SK-N-SH (cell line): Measurements from ENCODE around the gene ARHGAP6.

Experiments
- CHD2 ChIP-seq: fragments of 150-350 bp; IDR thresholded peaks from 2 replicates; pipeline ENCODE4 v1.6.1; 2018; ENCODE audit warnings: low read length; ENCODE audit not compliant: partially characterized antibody
- EP300 ChIP-seq, 2 experiments: IDR thresholded peaks; 2 replicates each; pipeline versions ENCODE4 v1.4.0 to v1.6.1; 2012; ENCODE audit warnings: borderline replicate concordance in 1 of 2, low read depth in 1 of 2, low read length in 1 of 2
- EZH2phosphoT487 ChIP-seq: fragments of 200-600 bp; sonication (generic); IDR thresholded peaks from 2 replicates; pipeline ENCODE4 v1.6.1; 2017; ENCODE audit warnings: low read depth, mixed run types, mild to moderate bottlenecking, antibody characterized with exemption, moderate library complexity, borderline replicate concordance
- MAX ChIP-seq: IDR thresholded peaks from 2 replicates; pipeline ENCODE4 v1.4.0; 2012; ENCODE audit warnings: low read depth
- POLR2AphosphoS5 ChIP-seq: IDR thresholded peaks from 2 replicates; pipeline ENCODE4 v1.6.1; 2012; ENCODE audit warnings: low read depth, low read length
- SIN3A ChIP-seq: IDR thresholded peaks from 2 replicates; pipeline ENCODE4 v1.6.1; 2012; ENCODE audit warnings: low read depth, mild to moderate bottlenecking, low read length, moderate library complexity, borderline replicate concordance
- TF ChIP-seq, protein P1 (sequence below): fragments of 200-600 bp; sonication (generic); IDR thresholded peaks from 2 replicates; pipeline ENCODE4 v1.6.1; 2017; ENCODE audit warnings: antibody characterized with exemption, mild to moderate bottlenecking, moderate library complexity
- TF ChIP-seq, protein P2 (sequence below): IDR thresholded peaks from 2 replicates; pipeline ENCODE4 v1.6.1; 2012; ENCODE audit warnings: mild to moderate bottlenecking, low read depth, low read length, moderate library complexity
- TF ChIP-seq, protein P3 (sequence below): fragments of 150-350 bp; IDR thresholded peaks from 2 replicates; pipeline ENCODE4 v1.6.1; 2017; ENCODE audit warnings: antibody characterized with exemption, low read length, low read depth, borderline replicate concordance

GRCh38 chrX:11363069-11363594 is 302.6 kb downstream of the ARHGAP6 start:
- TF ChIP-seq CHD2 (no peak), MAX (no peak), POLR2AphosphoS5 (no peak), EP300 (IDR thresholded peaks at IDR 0.05; ENCODE audit: borderline replicate concordance in 1 of 2, low read depth in 1 of 2, low read length in 1 of 2) (no peak), SIN3A (no peak), EZH2phosphoT487 (no peak)
- TF ChIP-seq, protein P1, sequence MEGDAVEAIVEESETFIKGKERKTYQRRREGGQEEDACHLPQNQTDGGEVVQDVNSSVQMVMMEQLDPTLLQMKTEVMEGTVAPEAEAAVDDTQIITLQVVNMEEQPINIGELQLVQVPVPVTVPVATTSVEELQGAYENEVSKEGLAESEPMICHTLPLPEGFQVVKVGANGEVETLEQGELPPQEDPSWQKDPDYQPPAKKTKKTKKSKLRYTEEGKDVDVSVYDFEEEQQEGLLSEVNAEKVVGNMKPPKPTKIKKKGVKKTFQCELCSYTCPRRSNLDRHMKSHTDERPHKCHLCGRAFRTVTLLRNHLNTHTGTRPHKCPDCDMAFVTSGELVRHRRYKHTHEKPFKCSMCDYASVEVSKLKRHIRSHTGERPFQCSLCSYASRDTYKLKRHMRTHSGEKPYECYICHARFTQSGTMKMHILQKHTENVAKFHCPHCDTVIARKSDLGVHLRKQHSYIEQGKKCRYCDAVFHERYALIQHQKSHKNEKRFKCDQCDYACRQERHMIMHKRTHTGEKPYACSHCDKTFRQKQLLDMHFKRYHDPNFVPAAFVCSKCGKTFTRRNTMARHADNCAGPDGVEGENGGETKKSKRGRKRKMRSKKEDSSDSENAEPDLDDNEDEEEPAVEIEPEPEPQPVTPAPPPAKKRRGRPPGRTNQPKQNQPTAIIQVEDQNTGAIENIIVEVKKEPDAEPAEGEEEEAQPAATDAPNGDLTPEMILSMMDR, result no peak
- TF ChIP-seq, protein P2, sequence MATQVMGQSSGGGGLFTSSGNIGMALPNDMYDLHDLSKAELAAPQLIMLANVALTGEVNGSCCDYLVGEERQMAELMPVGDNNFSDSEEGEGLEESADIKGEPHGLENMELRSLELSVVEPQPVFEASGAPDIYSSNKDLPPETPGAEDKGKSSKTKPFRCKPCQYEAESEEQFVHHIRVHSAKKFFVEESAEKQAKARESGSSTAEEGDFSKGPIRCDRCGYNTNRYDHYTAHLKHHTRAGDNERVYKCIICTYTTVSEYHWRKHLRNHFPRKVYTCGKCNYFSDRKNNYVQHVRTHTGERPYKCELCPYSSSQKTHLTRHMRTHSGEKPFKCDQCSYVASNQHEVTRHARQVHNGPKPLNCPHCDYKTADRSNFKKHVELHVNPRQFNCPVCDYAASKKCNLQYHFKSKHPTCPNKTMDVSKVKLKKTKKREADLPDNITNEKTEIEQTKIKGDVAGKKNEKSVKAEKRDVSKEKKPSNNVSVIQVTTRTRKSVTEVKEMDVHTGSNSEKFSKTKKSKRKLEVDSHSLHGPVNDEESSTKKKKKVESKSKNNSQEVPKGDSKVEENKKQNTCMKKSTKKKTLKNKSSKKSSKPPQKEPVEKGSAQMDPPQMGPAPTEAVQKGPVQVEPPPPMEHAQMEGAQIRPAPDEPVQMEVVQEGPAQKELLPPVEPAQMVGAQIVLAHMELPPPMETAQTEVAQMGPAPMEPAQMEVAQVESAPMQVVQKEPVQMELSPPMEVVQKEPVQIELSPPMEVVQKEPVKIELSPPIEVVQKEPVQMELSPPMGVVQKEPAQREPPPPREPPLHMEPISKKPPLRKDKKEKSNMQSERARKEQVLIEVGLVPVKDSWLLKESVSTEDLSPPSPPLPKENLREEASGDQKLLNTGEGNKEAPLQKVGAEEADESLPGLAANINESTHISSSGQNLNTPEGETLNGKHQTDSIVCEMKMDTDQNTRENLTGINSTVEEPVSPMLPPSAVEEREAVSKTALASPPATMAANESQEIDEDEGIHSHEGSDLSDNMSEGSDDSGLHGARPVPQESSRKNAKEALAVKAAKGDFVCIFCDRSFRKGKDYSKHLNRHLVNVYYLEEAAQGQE, result no peak
- TF ChIP-seq, protein P3, sequence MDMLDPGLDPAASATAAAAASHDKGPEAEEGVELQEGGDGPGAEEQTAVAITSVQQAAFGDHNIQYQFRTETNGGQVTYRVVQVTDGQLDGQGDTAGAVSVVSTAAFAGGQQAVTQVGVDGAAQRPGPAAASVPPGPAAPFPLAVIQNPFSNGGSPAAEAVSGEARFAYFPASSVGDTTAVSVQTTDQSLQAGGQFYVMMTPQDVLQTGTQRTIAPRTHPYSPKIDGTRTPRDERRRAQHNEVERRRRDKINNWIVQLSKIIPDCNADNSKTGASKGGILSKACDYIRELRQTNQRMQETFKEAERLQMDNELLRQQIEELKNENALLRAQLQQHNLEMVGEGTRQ, result no peak
